HG02943 (cell line): ENCODE results near the gene SNTG2.
"Not testable (repeated sequence)": the region's sequence is repeated elsewhere in the genome, so short reads cannot be mapped to it uniquely, and the experiment has no call there.

Experiments
- ATAC-seq: cut with Tn5 transposase; IDR thresholded peaks from one replicate; pipeline ENCODE4 v1.9.1; 2021; ENCODE audit warnings: mild to moderate bottlenecking, low read depth, moderate library complexity; ENCODE audit not compliant: unreplicated experiment

Gene SNTG2

GRCh38 chr2:1081451-1082225 is 131.0 kb downstream of the SNTG2 start:
- no peak for ATAC-seq

DNA sequence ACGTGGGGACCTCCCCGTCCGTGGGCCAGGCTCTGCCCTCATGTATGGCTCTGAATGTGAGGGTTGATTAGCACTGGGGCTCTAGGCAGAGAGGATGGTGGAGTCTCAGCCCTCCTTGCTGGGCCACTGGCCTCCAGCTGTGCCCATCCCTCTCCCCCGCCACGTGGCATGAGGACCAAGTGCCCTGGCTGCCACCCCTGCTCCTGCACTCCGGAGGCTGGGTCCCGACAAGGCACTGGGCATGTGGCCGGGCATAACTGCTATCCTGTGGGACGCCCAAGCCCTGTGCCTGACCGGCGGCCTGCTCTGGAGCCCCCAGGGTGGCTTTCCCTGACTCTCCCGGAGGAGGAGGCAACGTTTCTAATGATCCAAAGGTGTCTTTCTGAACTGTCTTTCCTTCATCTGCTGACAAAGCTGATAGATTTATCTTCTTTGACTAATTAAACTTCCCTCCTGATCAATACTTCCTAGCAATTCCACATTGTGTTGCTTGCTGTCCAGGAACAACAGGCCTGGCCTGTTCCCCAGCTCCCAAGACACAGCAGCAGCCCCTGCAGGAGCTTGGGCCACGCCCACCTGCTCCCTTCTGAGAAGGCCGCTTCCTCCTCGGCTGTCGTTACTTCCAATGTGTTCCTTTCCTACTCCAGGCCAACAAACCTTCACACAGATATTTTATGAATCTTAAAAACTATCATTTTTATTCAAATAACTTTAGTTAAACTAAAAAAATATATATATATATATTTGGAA is 132.0 kb downstream of the SNTG2 start:
- ATAC-seq = no peak

DNA sequence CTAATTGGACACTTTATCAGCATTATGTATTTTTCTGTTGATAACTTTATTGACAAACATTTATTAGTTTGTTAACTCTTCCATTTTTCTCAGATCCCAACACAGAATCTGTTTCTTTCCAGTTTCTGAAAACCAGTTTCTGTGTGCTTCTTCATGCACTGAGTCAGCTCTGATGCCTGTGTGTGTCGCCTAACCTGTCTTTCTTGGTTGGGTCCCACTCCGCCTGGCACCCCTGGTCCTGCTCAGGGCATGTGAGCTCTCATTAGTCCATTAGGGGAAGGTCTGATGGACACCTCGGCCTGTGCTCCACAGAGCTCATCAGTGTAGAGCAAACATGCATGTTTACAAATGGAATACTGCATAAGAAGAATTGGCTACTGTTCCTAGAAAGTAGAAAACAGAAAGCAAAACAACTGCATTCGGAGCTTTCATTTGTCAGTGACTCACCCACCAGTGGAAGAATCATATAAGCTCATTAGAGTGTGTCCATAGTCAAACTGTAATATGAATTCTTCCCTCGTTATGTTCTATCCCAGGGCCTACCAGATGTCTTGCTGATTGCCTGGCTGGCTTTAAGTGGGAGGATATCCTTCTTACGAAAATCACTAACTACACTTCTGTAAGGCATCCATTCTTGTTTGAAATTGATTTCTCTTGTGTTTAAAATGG is 137.7 kb downstream of the SNTG2 start:
- no peak for ATAC-seq

DNA sequence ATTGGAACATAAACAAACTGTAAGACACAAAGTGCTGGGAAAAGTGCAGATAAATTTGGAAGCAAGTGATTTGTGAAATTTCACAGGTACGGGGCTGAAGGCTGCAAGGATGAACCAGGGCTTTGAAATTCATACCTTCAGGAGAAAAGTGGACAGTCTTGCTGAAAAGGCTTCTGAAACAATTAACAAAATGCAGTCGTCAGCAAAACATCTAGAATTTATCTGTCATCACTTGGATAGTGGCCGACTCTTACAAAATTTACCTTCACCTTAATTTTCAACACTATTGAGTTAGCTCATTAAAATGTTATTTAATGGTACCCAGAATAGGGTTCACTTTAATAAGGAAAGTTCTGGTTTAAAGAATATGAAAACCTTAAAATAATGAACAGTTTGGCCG is 138.3 kb downstream of the SNTG2 start:
- ATAC-seq = no peak

GRCh38 chr2:1091895-1092585 is 141.4 kb downstream of the SNTG2 start:
- ATAC-seq = no peak

GRCh38 chr2:1093668-1094067 is 143.0 kb downstream of the SNTG2 start:
- not testable (repeated sequence) for ATAC-seq

DNA sequence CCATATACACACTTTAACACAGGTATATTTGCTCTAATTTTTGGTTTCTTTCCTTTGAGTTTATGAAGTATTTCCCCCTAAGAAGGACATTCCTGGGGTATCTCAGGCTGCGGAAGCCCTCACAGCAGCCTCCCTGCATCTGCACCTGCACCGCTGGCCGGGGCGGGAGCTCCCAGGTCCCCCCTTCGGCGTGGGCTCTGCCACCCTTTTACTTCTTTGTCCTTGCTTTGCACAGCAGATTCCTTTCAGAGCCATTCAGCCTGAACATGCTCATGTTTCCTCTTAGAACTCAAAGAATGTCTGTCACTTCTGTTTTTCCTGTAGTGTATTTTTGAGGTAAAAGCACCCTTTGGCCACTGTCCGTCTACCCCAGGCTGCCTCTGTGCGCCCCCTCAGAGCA is 146.5 kb downstream of the SNTG2 start:
- ATAC-seq = no peak

- ATAC-seq = no peak
Measured at GRCh38 chr2:1099418-1099817, 148.8 kb downstream of the SNTG2 start.

GRCh38 chr2:1101011-1101782 is 150.5 kb downstream of the SNTG2 start:
- ATAC-seq = no peak

- no peak for ATAC-seq
Measured at GRCh38 chr2:1101982-1102590, 151.4 kb downstream of the SNTG2 start.

DNA sequence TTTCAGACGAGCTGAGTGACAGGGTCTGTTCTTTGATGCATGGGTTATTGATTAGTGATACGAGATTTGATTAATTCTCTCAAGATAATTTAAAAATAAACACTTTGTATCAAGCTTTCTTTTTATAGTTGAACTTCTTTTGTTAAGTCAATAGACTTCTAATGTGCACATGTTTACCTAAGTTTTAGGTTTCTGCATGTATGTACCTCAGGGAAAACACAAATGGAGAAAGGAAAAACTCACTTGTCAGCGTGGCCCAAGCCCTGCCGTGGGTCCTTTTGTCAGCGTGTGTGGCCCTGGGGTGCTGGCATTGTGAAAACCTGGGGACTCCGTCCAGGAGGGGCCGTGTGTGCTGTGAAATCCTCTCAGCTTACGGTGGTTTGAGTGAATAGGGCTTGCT is 153.7 kb downstream of the SNTG2 start:
- ATAC-seq = no peak

DNA sequence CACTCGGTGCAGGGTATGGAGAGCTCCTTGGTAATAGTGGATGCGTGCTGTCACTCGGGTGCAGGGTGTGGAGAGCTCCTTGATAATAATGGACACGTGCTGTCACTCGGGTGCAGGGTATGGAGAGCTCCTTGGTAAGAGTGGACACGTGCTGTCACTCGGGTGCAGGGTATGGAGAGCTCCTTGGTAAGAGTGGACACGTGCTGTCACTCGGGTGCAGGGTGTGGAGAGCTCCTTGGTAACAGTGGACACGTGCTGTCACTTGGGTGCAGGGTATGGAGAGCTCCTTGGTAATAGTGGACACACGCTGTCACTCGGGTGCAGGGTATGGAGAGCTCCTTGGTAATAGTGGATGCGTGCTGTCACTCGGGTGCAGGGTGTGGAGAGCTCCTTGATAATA is 155.7 kb downstream of the SNTG2 start:
- ATAC-seq = not testable (repeated sequence)

DNA sequence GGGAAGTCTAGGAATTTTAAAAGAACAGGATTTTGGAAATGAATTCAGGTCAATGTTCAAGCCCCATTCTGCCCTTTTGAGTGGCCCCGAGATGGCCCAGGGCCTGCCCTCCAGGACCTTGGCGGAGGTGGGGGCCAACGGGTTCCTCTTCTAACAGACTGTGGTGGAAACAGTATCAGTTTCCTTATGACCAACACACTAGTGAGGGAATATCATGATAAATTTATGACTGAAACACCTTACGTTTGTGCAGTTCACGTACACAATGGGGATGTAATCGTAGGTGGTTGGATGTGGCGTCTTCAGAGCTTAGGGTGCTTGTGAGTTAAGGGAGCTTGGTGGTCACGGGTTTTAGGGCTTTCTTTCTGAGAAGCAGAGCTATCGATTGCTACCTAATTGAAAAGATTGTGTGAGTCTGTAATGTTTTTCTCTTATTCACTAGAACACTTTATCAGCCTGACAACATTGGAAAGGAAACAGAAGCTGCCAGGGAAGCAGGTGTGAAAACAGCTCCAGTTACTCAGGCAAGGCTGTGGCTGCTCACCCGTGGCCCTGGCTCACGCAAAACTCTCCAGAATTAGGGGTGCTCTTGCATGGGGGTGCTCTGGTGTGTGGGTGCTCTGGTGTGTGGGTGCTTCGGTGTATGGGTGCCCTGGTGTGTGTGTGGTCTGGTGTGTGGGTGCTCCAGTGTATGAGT is 165.3 kb downstream of the SNTG2 start:
- ATAC-seq = no peak

GRCh38 chr2:1117569-1117968 is 166.9 kb downstream of the SNTG2 start:
- no peak for ATAC-seq

- no peak for ATAC-seq
Measured at GRCh38 chr2:1125217-1125616, 174.6 kb downstream of the SNTG2 start.

- ATAC-seq = no peak
Measured at GRCh38 chr2:1125633-1126370, 175.2 kb downstream of the SNTG2 start.

DNA sequence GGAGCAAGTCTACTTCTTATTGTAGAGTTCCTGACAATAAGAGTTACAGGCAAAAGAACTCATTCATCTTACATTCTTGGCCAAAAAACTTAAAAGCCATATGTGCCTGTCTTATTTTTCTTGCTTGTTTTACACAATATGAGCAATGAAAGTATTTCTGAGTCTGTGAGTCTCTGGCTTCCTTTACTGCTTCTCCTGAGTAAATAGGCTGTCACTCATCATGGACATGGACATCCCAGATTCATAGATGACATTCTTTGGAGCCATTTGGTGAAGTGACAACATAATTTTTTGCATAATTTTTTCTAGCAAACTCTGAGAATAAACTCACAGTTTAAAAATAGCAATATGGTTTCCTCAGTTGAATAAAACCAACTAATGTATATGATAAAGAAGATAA is 179.3 kb downstream of the SNTG2 start:
- ATAC-seq = no peak

DNA sequence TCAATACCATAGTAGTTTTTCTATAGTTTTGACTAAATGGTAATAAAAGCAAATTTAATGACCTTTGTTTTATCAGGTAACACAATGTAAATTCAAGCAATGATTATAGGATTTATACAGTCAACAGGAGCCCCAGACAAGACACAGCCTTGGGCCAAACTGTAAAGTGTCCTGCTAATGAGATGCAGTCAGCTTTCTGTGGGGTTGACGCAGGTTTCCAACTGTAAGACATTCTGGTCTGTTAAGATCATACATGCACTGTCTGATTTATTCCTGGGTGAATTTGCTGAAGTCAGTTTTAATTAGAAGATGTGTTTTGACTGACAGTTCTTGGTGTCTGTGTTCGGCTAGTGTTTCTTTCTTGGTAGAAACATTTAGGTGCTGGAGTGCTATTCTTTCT is 180.3 kb downstream of the SNTG2 start:
- no peak for ATAC-seq
